WTC11 (cell line): ENCODE results near the gene EEF1AKMT1. TPM values are rescaled to one million over a fixed set of nuclear protein-coding genes. Genes with fewer than 3 reads are reported as not detected.

Experiments
- ATAC-seq: fragments of 200-7000 bp; cut with Tn5 transposase; 2 replicates; pipeline ENCODE4 v1.10.0; 2021; ENCODE audit warnings: mild to moderate bottlenecking, moderate library complexity
- CTCF ChIA-PET: fragments of 300-600 bp; sonication (Branson Sonifier 250); formaldehyde crosslinking; loops from one replicate; lab custom pipeline; 2021; ENCODE audit warnings: antibody characterized with exemption; lab: Charles Lee
- POLR2A ChIA-PET: fragments of 350-600 bp; sonication (Branson Sonifier 250); formaldehyde crosslinking; loops from one replicate; lab custom pipeline; 2021; ENCODE audit warnings: antibody characterized with exemption; lab: Charles Lee
- DNase-seq: peaks from one replicate; pipeline ENCODE4 v3.0.0; 2021; ENCODE audit warnings: low spot score
- H3K27ac Mint-ChIP-seq: 2 replicates; pipeline ENCODE4 v1.8.0; 2021; ENCODE audit warnings: mixed read lengths
- H3K27me3 Mint-ChIP-seq: 2 replicates; pipeline ENCODE4 v1.8.0; 2021; ENCODE audit warnings: low read depth, mild to moderate bottlenecking, moderate library complexity, mixed read lengths
- H3K36me3 Mint-ChIP-seq: 2 replicates; pipeline ENCODE4 v1.8.0; 2021; ENCODE audit warnings: mixed read lengths
- H3K4me1 Mint-ChIP-seq: 2 replicates; pipeline ENCODE4 v1.8.0; 2022; ENCODE audit warnings: mixed read lengths
- H3K4me3 Mint-ChIP-seq: 2 replicates; pipeline ENCODE4 v1.8.0; 2021; ENCODE audit warnings: mild to moderate bottlenecking, moderate library complexity, mixed read lengths
- H3K9me3 Mint-ChIP-seq: 2 replicates; pipeline ENCODE4 v1.8.0; 2021; ENCODE audit warnings: mixed read lengths
- AFF4 ChIP-seq: sonication (generic); formaldehyde crosslinking; IDR thresholded peaks from 2 replicates; pipeline ENCODE4 v1.8.1; 2023; ENCODE audit warnings: mild to moderate bottlenecking, missing genetic modification reagents, borderline replicate concordance
- CBFB ChIP-seq: sonication (generic); formaldehyde crosslinking; IDR thresholded peaks from 2 replicates; pipeline ENCODE4 v1.8.1; 2022; ENCODE audit warnings: mild to moderate bottlenecking, low read depth, missing genetic modification reagents
- CREB1 ChIP-seq: sonication (generic); formaldehyde crosslinking; IDR thresholded peaks from 2 replicates; pipeline ENCODE4 v1.8.0; 2023; ENCODE audit warnings: mild to moderate bottlenecking, missing genetic modification reagents
- ETV6 ChIP-seq: sonication (generic); formaldehyde crosslinking; IDR thresholded peaks from 2 replicates; pipeline ENCODE4 v1.8.1; 2022; ENCODE audit warnings: mild to moderate bottlenecking, missing genetic modification reagents
- GRHL2 ChIP-seq: fragments of 250-450 bp; sonication (Bioruptor Pico); IDR thresholded peaks from 2 replicates; pipeline ENCODE4 v1.8.0; 2022; ENCODE audit warnings: mild to moderate bottlenecking, moderate library complexity; ENCODE audit not compliant: insufficient replicate concordance, severe bottlenecking
- JAZF1 ChIP-seq: fragments of 250-450 bp; sonication (Bioruptor Pico); IDR thresholded peaks from 2 replicates; pipeline ENCODE4 v1.9.0; 2021; ENCODE audit warnings: moderate library complexity, mild to moderate bottlenecking, inconsistent platforms
- KAT7 ChIP-seq: sonication (generic); formaldehyde crosslinking; IDR thresholded peaks from 2 replicates; pipeline ENCODE4 v1.8.1; 2023; ENCODE audit warnings: missing genetic modification reagents, mild to moderate bottlenecking, borderline replicate concordance
- NFYB ChIP-seq: sonication (generic); formaldehyde crosslinking; conservative IDR thresholded peaks from 2 replicates; pipeline ENCODE4 v1.8.0; 2022; ENCODE audit warnings: low read depth, missing genetic modification reagents
- USF2 ChIP-seq: sonication (generic); formaldehyde crosslinking; IDR thresholded peaks from 2 replicates; pipeline ENCODE4 v1.8.1; 2023; ENCODE audit warnings: mild to moderate bottlenecking, missing genetic modification reagents, moderate library complexity
- ZNF263 ChIP-seq: sonication (generic); formaldehyde crosslinking; IDR thresholded peaks from 2 replicates; pipeline ENCODE4 v1.8.1; 2022; ENCODE audit warnings: low read depth, mild to moderate bottlenecking, moderate library complexity, missing genetic modification reagents
- ZNF416 ChIP-seq: fragments of 250-450 bp; sonication (Bioruptor Pico); IDR thresholded peaks from 2 replicates; pipeline ENCODE4 v1.9.0; 2021; ENCODE audit warnings: mild to moderate bottlenecking, inconsistent platforms
- ZNF425 ChIP-seq: fragments of 250-450 bp; sonication (Bioruptor Pico); conservative IDR thresholded peaks from 2 replicates; pipeline ENCODE4 v1.9.0; 2021; ENCODE audit warnings: mild to moderate bottlenecking
- total RNA-seq: library from RNA; stranded (reverse); gene quantifications from 3 replicates; pipeline ENCODE4 v1.2.3, GENCODE V29; 2021
- TF ChIP-seq, protein P1 (sequence below): sonication (generic); formaldehyde crosslinking; IDR thresholded peaks from 2 replicates; pipeline ENCODE4 v1.8.0; 2022; ENCODE audit warnings: mild to moderate bottlenecking, missing genetic modification reagents
- TF ChIP-seq, protein P2 (sequence below): sonication (generic); formaldehyde crosslinking; IDR thresholded peaks from 2 replicates; pipeline ENCODE4 v1.8.0; 2022; ENCODE audit warnings: mild to moderate bottlenecking, missing genetic modification reagents
- TF ChIP-seq, protein P3 (sequence below): fragments of 250-450 bp; sonication (Bioruptor Pico); IDR thresholded peaks from 2 replicates; pipeline ENCODE4 v2.1.2; 2022; ENCODE audit warnings: mild to moderate bottlenecking, moderate library complexity
- TF ChIP-seq, protein P4 (sequence below): sonication (generic); formaldehyde crosslinking; IDR thresholded peaks from 2 replicates; pipeline ENCODE4 v1.8.0; 2023; ENCODE audit warnings: missing genetic modification reagents, mild to moderate bottlenecking, borderline replicate concordance
- TF ChIP-seq, protein P5 (sequence below): sonication (generic); formaldehyde crosslinking; conservative IDR thresholded peaks from 2 replicates; pipeline ENCODE4 v1.8.1; 2023; ENCODE audit warnings: mild to moderate bottlenecking, low read depth, missing genetic modification reagents, moderate library complexity

Gene EEF1AKMT1
- total RNA-seq, 1 experiment from 2014 or later: 2.6 TPM

GRCh38 chr13:20714161-20714560, 59.6 kb downstream of the EEF1AKMT1 start:
- H3K27me3 Mint-ChIP-seq: peaks cover 16% of the 10 kb centered on the region
- no peaks in the 10 kb centered on the region for H3K36me3 Mint-ChIP-seq
- DNase-seq: no peak
- ChIA-PET POLR2A (no interaction called here), CTCF (interaction anchor here (0.6 to 2.7 kb wide), 5 partner anchors 8 to 222 kb away, joined by 3 to 16 read pairs (median 4); partner anchors contain the start of gene IL17D)
- peaks cover 31% of the 10 kb centered on the region for H3K4me1 Mint-ChIP-seq
- H3K4me3 Mint-ChIP-seq: no peak overlapping the region
- H3K9me3 Mint-ChIP-seq: no peaks in the 10 kb centered on the region
- ATAC-seq: no peak
- H3K27ac Mint-ChIP-seq: no peak overlapping the region
- TF ChIP-seq ETV6 (no peak), ZNF425 (CRISPR knock-in tag) (no peak), USF2 (CRISPR knock-in tag) (no peak), CBFB (CRISPR knock-in tag) (no peak), NFYB (CRISPR knock-in tag) (no peak), ZNF416 (CRISPR knock-in tag) (no peak), AFF4 (no peak), CREB1 (CRISPR knock-in tag) (no peak), ZNF263 (CRISPR knock-in tag) (no peak), GRHL2 (CRISPR knock-in tag) (no peak), KAT7 (CRISPR knock-in tag) (no peak), JAZF1 (CRISPR knock-in tag) (no peak)
- TF ChIP-seq, protein P1, sequence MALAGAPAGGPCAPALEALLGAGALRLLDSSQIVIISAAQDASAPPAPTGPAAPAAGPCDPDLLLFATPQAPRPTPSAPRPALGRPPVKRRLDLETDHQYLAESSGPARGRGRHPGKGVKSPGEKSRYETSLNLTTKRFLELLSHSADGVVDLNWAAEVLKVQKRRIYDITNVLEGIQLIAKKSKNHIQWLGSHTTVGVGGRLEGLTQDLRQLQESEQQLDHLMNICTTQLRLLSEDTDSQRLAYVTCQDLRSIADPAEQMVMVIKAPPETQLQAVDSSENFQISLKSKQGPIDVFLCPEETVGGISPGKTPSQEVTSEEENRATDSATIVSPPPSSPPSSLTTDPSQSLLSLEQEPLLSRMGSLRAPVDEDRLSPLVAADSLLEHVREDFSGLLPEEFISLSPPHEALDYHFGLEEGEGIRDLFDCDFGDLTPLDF: no peak
- TF ChIP-seq, protein P2, sequence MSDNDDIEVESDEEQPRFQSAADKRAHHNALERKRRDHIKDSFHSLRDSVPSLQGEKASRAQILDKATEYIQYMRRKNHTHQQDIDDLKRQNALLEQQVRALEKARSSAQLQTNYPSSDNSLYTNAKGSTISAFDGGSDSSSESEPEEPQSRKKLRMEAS (CRISPR knock-in tag): no peak
- TF ChIP-seq, protein P3, sequence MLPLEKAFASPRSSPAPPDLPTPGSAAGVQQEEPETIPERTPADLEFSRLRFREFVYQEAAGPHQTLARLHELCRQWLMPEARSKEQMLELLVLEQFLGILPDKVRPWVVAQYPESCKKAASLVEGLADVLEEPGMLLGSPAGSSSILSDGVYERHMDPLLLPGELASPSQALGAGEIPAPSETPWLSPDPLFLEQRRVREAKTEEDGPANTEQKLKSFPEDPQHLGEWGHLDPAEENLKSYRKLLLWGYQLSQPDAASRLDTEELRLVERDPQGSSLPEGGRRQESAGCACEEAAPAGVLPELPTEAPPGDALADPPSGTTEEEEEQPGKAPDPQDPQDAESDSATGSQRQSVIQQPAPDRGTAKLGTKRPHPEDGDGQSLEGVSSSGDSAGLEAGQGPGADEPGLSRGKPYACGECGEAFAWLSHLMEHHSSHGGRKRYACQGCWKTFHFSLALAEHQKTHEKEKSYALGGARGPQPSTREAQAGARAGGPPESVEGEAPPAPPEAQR (CRISPR knock-in tag): no peak
- TF ChIP-seq, protein P4, sequence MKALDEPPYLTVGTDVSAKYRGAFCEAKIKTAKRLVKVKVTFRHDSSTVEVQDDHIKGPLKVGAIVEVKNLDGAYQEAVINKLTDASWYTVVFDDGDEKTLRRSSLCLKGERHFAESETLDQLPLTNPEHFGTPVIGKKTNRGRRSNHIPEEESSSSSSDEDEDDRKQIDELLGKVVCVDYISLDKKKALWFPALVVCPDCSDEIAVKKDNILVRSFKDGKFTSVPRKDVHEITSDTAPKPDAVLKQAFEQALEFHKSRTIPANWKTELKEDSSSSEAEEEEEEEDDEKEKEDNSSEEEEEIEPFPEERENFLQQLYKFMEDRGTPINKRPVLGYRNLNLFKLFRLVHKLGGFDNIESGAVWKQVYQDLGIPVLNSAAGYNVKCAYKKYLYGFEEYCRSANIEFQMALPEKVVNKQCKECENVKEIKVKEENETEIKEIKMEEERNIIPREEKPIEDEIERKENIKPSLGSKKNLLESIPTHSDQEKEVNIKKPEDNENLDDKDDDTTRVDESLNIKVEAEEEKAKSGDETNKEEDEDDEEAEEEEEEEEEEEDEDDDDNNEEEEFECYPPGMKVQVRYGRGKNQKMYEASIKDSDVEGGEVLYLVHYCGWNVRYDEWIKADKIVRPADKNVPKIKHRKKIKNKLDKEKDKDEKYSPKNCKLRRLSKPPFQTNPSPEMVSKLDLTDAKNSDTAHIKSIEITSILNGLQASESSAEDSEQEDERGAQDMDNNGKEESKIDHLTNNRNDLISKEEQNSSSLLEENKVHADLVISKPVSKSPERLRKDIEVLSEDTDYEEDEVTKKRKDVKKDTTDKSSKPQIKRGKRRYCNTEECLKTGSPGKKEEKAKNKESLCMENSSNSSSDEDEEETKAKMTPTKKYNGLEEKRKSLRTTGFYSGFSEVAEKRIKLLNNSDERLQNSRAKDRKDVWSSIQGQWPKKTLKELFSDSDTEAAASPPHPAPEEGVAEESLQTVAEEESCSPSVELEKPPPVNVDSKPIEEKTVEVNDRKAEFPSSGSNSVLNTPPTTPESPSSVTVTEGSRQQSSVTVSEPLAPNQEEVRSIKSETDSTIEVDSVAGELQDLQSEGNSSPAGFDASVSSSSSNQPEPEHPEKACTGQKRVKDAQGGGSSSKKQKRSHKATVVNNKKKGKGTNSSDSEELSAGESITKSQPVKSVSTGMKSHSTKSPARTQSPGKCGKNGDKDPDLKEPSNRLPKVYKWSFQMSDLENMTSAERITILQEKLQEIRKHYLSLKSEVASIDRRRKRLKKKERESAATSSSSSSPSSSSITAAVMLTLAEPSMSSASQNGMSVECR (CRISPR knock-in tag): no peak
- TF ChIP-seq, protein P5, sequence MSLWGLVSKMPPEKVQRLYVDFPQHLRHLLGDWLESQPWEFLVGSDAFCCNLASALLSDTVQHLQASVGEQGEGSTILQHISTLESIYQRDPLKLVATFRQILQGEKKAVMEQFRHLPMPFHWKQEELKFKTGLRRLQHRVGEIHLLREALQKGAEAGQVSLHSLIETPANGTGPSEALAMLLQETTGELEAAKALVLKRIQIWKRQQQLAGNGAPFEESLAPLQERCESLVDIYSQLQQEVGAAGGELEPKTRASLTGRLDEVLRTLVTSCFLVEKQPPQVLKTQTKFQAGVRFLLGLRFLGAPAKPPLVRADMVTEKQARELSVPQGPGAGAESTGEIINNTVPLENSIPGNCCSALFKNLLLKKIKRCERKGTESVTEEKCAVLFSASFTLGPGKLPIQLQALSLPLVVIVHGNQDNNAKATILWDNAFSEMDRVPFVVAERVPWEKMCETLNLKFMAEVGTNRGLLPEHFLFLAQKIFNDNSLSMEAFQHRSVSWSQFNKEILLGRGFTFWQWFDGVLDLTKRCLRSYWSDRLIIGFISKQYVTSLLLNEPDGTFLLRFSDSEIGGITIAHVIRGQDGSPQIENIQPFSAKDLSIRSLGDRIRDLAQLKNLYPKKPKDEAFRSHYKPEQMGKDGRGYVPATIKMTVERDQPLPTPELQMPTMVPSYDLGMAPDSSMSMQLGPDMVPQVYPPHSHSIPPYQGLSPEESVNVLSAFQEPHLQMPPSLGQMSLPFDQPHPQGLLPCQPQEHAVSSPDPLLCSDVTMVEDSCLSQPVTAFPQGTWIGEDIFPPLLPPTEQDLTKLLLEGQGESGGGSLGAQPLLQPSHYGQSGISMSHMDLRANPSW (CRISPR knock-in tag): no peak
